ENCODE results near the gene SF3A1.

Gene SF3A1

DNA sequence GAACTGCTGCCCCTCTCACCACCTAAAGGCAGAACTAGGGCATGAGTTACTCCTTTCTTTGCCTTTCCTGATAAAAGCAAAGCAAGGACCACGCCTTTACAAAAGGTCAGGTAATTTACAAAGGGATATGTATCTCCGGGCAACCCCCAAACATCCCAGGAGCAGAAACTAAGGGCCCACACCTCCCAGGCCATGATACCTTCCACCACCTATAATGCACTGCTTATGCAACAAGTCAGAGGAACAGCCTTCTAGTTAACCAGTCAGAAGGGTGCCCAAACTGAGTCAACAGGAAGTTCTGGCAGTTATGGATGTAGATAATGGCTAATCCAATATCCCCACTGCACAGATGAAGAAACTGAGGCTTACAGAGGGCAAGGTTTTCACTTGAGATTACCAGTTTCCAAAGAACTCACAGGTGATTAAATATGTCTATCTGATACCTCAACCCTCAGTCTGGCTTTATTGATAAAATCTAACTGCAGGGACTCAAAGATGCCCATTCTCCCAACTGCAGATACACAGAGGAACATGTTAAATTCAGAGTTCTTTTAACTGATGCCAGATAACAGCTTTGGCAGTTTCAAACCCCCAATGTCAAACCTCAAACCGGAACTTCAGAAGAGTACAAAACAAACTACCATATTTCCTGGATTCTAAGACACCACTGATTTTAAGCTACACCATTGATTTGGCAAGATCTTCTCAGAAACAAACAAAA is 50.6 kb downstream of the SF3A1 start:
- DNase-seq (ENCODE audit: low read depth, low spot score) = no peak

GRCh38 chr22:30305519-30305905 is 51.2 kb downstream of the SF3A1 start:
- no peak for DNase-seq (ENCODE audit: low read depth, low spot score)

DNA sequence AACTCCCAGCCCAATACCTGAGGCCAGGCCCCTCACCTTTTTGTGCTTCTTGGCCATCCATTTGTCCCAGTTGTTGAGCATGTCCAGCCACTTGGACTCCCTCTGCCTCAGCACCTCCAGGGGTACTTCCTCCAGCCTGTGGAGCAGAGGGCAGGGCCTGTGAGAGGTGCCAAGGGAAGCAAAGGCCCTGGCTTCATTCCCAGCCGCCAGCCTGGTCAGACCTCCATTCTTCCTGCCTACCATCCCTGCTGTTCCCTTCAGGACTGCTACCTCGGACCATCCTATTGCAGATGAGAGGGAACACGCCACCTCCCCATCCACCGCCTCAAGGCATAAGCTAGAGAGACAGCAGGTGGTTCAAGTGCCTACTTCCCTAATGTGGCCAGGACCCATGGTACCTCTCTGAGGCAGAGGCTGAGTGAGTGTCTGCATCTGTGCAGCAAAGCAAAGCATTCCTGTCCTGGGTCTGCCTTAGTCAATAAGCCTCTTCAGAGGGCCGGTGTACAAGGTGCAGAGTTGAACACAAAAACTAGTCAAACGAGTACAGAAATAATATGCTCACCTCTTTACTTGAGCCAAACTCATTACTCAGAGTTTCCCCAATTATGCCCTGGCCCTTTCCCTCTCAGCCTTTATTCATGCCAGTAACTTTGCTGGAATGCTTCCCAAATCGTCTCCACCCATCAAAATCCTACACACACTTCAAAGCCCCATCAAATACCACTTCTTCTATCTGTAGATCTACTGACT is 52.0 kb downstream of the SF3A1 start:
- no peak for DNase-seq (ENCODE audit: low read depth, low spot score)

DNA sequence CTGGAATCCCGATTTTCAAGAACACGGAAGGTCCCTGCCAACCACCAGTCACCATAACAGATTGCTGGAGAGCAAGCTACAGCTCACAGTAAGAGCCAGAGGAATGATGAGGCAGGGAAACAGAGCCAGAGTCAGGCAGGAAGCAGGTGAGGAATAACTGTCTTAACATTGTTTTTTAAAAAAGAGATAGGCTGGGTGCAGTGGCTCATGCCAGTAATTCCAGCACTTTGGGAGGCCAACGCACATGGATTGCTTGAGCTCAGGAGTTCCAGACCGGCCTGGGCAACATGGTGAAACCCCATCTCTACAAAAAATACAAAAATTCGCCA is 53.9 kb downstream of the SF3A1 start:
- DNase-seq (ENCODE audit: low read depth, low spot score) = no peak

- no peak for DNase-seq (ENCODE audit: low read depth, low spot score)
Observed at GRCh38 chr22:30301995-30302809, 54.5 kb downstream of the SF3A1 start.

- DNase-seq (ENCODE audit: low read depth, low spot score) = no peak
Observed at GRCh38 chr22:30299322-30299721, 57.4 kb downstream of the SF3A1 start.

GRCh38 chr22:30297991-30298701 is 58.5 kb downstream of the SF3A1 start:
- no peak for DNase-seq (ENCODE audit: low read depth, low spot score)

- no peak for DNase-seq (ENCODE audit: low read depth, low spot score)
Observed at GRCh38 chr22:30297276-30297990, 59.3 kb downstream of the SF3A1 start.

DNA sequence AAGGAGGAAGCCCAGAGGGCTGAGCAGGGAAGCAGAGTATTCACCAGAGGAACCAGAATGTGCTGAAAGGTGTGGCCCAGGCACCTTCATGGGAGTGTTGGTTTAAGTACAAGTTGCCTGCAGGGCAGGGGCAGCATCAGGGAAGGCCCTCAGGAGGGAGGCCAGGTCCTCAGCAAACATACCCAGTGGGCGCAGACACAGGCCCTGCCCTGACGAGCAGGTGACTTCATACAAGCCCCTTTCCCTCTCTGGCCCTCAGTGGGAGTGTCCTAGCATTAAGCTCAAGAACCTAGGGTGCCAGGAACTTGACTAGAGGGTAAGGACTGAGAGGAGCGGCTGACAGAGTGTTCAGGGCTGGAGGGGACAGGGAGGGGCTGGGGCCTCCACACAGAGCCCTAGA is 59.9 kb downstream of the SF3A1 start:
- DNase-seq (ENCODE audit: low read depth, low spot score) = no peak

DNA sequence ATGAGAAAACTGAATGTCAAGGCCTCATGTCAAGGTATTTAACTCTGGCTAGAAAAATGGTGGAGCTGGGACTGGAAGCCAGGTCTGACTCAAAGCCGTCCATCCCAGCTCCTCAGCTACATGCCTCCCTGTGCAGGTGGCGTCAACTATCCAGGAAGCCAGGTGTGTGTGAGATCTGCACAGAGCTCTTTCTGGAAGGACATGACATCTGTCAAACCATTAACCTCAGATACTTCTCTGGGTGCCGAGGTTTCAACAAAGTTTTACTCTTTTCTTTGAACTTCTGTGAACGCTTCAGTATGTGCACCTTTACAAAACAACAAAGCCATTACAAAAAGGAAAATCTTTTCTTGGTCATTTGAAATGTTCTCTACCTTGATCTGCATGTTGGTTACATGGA is 60.4 kb downstream of the SF3A1 start:
- DNase-seq (ENCODE audit: low read depth, low spot score) = no peak

DNA sequence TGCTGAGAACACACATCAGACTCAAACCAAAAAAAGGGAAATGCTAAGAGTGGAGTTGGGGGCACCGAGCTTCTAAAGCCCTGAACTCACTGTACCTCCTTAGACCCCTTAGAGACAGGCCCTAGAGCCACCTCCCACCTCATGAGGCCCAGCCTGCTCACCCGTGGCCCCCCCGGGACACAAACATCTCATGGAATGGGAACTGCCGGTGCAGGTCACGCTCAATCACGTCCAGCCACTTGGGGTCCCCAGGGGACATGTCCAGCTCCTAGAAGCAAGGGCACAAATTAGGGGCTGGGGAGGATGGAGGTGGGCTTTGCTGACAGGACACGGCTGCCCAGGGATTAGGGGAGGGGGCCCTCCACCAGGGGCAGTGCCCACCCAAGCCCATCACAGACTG is 61.1 kb downstream of the SF3A1 start:
- DNase-seq (ENCODE audit: low read depth, low spot score) = no peak

DNA sequence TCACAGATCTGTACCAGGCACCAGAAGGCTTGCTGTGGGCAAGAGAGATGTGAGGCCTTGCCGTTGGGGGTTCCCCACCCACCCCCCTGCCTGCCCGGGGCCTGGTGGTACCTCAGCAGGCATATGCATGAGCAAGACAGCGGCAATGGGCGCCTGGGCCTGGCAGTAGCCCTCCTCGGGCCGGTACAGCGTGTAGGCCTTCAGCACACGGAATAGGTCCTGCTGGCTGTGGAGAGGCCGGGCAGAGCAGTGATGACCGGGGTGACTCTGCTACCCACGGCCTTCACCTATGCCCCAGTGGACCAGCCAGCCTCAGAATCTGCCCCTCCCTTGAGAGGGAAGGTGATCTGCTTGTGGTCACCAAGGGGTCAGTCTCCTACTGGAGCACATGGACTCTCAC is 61.9 kb downstream of the SF3A1 start:
- no peak for DNase-seq (ENCODE audit: low read depth, low spot score)

- DNase-seq (ENCODE audit: low read depth, low spot score) = no peak
Observed at GRCh38 chr22:30294066-30294465, 62.6 kb downstream of the SF3A1 start.

- no peak for DNase-seq (ENCODE audit: low read depth, low spot score)
Observed at GRCh38 chr22:30293026-30293425, 63.7 kb downstream of the SF3A1 start.

- no peak for DNase-seq (ENCODE audit: low read depth, low spot score)
Observed at GRCh38 chr22:30292069-30292970, 64.4 kb downstream of the SF3A1 start.

- no peak for DNase-seq (ENCODE audit: low read depth, low spot score)
Observed at GRCh38 chr22:30291058-30291892, 65.4 kb downstream of the SF3A1 start.

GRCh38 chr22:30290342-30291057 is 66.2 kb downstream of the SF3A1 start:
- no peak for DNase-seq (ENCODE audit: low read depth, low spot score)

- DNase-seq (ENCODE audit: low read depth, low spot score) = no peak
Observed at GRCh38 chr22:30289980-30290313, 66.7 kb downstream of the SF3A1 start.
